Measurements from ENCODE around the gene PTPRN2. TPM values are rescaled to one million over a fixed set of nuclear protein-coding genes. Genes with fewer than 3 reads are reported as not detected.

Gene PTPRN2
- total and polyA plus RNA-seq, 2 of the 8 experiments (the other 6 are each of a cell fraction or from before 2014, with no cell fraction given): 2.6 to 4.5 TPM

DNA sequence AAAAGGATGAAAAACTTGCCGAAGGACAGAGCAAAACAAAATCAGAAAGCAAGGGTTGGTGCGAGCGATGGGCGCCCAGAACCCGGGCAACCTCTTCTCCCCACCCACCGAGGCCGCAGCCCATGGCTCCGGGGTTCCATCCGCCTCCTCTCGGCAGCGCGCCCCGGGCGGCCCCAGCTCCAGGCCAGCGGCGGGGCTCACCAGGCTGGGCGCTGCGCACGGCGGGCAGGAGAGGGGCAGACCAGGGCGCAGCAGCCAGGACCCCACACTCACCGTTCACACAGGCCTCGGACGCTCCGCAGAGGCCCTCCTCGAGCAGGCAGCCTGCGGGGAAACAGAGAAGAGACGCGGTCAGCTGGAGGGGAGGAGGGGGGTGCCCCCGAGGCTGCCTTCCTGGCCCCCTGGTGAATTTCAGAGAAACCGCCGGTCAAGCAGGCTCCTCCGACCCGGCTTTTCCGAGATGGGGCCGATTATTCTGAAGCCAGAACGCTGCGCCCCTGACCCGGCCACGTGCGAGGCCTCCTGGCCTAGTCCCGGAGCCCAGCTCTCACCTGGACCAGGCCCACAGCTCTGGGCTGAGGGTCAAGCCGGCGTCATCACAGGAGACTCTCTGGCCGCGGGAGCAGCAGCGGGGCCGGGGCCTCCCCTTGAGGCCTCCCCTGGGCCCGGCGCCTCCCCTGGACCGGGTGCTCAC is 98.0 kb downstream of the PTPRN2 start (continued):
- TF ChIP-seq, protein P1, sequence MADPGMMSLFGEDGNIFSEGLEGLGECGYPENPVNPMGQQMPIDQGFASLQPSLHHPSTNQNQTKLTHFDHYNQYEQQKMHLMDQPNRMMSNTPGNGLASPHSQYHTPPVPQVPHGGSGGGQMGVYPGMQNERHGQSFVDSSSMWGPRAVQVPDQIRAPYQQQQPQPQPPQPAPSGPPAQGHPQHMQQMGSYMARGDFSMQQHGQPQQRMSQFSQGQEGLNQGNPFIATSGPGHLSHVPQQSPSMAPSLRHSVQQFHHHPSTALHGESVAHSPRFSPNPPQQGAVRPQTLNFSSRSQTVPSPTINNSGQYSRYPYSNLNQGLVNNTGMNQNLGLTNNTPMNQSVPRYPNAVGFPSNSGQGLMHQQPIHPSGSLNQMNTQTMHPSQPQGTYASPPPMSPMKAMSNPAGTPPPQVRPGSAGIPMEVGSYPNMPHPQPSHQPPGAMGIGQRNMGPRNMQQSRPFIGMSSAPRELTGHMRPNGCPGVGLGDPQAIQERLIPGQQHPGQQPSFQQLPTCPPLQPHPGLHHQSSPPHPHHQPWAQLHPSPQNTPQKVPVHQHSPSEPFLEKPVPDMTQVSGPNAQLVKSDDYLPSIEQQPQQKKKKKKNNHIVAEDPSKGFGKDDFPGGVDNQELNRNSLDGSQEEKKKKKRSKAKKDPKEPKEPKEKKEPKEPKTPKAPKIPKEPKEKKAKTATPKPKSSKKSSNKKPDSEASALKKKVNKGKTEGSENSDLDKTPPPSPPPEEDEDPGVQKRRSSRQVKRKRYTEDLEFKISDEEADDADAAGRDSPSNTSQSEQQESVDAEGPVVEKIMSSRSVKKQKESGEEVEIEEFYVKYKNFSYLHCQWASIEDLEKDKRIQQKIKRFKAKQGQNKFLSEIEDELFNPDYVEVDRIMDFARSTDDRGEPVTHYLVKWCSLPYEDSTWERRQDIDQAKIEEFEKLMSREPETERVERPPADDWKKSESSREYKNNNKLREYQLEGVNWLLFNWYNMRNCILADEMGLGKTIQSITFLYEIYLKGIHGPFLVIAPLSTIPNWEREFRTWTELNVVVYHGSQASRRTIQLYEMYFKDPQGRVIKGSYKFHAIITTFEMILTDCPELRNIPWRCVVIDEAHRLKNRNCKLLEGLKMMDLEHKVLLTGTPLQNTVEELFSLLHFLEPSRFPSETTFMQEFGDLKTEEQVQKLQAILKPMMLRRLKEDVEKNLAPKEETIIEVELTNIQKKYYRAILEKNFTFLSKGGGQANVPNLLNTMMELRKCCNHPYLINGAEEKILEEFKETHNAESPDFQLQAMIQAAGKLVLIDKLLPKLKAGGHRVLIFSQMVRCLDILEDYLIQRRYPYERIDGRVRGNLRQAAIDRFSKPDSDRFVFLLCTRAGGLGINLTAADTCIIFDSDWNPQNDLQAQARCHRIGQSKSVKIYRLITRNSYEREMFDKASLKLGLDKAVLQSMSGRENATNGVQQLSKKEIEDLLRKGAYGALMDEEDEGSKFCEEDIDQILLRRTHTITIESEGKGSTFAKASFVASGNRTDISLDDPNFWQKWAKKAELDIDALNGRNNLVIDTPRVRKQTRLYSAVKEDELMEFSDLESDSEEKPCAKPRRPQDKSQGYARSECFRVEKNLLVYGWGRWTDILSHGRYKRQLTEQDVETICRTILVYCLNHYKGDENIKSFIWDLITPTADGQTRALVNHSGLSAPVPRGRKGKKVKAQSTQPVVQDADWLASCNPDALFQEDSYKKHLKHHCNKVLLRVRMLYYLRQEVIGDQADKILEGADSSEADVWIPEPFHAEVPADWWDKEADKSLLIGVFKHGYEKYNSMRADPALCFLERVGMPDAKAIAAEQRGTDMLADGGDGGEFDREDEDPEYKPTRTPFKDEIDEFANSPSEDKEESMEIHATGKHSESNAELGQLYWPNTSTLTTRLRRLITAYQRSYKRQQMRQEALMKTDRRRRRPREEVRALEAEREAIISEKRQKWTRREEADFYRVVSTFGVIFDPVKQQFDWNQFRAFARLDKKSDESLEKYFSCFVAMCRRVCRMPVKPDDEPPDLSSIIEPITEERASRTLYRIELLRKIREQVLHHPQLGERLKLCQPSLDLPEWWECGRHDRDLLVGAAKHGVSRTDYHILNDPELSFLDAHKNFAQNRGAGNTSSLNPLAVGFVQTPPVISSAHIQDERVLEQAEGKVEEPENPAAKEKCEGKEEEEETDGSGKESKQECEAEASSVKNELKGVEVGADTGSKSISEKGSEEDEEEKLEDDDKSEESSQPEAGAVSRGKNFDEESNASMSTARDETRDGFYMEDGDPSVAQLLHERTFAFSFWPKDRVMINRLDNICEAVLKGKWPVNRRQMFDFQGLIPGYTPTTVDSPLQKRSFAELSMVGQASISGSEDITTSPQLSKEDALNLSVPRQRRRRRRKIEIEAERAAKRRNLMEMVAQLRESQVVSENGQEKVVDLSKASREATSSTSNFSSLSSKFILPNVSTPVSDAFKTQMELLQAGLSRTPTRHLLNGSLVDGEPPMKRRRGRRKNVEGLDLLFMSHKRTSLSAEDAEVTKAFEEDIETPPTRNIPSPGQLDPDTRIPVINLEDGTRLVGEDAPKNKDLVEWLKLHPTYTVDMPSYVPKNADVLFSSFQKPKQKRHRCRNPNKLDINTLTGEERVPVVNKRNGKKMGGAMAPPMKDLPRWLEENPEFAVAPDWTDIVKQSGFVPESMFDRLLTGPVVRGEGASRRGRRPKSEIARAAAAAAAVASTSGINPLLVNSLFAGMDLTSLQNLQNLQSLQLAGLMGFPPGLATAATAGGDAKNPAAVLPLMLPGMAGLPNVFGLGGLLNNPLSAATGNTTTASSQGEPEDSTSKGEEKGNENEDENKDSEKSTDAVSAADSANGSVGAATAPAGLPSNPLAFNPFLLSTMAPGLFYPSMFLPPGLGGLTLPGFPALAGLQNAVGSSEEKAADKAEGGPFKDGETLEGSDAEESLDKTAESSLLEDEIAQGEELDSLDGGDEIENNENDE (IDR thresholded peaks at IDR 0.05; ENCODE audit: insufficient replicate concordance, low read length): no peak
- TF ChIP-seq BCL11A (IDR thresholded peaks at IDR 0.05; ENCODE audit: low read depth in 2 of 2, low read length in 2 of 2) (no peak), RNF2 (IDR thresholded peaks at IDR 0.05; ENCODE audit: borderline replicate concordance, low read depth, low read length, missing control alignments, poor library complexity, severe bottlenecking) (no peak), CTBP2 (IDR thresholded peaks at IDR 0.05; ENCODE audit: borderline replicate concordance, insufficient read depth, insufficient read length, low read length) (no peak), CBX5 (IDR thresholded peaks at IDR 0.05; ENCODE audit: low read depth, low read length) (no peak), SRF (IDR thresholded peaks at IDR 0.05; ENCODE audit: low read depth, low read length) (no peak), KDM5A (IDR thresholded peaks at IDR 0.05; ENCODE audit: low read length) (no peak), NANOG (IDR thresholded peaks at IDR 0.05; ENCODE audit: insufficient read depth, low read depth, low read length, poor library complexity, severe bottlenecking) (no peak), CEBPB (IDR thresholded peaks at IDR 0.05; ENCODE audit: low read depth, low read length) (no peak), TAF7 (optimal IDR thresholded peaks at IDR 0.05; ENCODE audit: borderline replicate concordance, low read depth, low read length) (no peak)

Measured in H1 (cell line).